Limb (tissue), 2 donors: ENCODE data around the gene ABTB2.
A peak's percentile ranks its signal among the peaks of the same experiment; 100 is the strongest.
"Not testable (repeated sequence)": the region's sequence is repeated elsewhere in the genome, so short reads cannot be mapped to it uniquely, and the experiment has no call there.

Source experiments
- DNase-seq, 2 donors: peaks; one replicate each; pipeline ENCODE4 v3.0.0-alpha.2; 2016; ENCODE audit errors: extremely low spot score in 2 of 2

Gene ABTB2

DNA sequence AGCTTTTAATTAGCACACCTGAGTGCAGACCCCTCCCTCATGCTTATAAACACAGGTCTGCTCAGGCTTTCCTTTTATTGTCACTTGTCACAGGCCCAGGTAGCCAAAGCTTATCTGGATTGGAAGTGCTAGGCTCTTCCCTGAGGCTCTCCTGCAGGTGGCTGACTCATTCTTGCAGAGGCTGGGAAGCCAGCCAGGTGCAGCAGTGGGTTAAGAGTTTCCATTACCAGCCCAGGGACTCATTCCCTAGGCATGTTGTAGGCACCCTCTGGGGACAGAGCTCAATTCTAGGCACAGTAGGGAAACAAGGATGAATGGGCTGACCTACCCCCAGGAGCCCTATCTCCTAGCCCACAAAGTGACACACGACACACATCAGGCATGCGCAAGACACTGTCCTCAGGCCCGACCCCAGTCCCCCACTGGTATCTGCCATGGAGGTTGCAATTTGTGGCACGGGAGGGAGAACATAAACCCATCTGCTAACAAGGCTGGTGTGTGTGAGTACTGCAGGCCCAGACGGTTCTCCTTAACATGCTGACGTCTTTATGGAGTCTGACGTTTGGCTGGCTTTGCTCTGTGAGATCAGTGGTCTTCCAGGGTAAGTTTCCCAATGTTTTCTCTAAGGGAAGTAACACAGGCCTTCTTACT is 94.2 kb downstream of the ABTB2 start:
- peak in 1 of 2 donors; percentile 47 for DNase-seq

DNA sequence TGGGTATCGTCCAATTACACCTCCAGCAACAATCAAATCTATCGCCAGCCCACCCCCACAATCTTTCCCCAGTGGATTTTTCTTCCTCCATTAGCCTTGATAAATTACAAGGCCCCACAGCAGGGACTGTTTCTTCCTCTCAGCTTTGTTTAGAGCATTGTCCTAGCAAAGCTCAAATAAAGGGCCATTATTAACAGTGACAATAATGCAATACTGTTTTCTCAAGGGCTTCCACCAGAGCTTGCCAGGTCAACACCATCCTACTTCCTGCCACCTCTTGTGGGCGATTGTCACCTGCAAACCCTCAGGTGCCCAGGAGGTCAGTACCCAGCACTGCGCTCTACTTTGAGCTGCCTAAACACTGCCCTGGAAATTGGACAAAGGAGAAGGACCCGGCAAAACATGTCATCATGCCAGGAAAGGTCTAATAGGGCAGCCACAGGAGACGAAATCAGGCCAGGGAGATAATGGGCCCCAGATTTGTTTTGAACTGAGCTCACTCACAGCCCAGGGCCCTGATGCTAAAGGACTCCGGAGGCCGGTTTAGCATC is 95.2 kb downstream of the ABTB2 start:
- DNase-seq = no peak

DNA sequence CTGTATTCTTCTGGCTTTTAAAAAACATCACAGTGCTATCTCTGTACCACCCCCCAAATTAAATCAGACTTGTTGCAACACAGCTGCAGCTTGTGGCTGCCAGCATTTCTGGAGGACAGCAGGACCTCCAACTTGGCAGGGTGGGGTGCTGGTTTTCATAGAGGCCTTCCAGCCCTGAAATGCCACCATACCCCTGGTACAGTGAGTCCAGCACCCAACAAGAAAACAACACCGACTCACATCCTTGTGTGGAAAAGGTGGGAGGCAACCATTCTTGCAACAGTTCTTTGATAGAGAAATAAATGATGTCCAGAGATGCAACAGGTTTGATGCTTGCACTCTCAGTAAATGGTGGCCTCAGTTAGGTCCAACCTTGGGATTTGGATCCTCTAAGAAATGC is 96.0 kb downstream of the ABTB2 start:
- DNase-seq = no peak

DNA sequence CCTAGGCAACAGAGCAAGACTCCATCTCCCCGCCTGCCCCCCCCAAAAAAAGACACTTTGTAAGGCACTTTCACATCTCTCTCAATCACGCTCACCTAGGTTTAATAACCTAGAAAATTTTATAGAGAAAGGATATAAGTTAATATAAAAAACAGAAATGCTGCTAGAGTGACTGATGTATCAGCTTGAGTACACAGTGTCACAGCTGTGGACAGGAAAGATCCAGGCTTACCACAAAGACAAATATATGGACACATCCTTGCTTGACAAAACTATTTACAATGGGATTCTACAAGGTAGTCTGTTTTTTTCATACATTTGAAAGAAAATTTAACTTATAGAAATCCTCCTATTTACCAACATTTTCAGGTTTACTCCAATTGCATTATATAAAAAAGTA is 96.7 kb downstream of the ABTB2 start:
- no peak for DNase-seq

DNA sequence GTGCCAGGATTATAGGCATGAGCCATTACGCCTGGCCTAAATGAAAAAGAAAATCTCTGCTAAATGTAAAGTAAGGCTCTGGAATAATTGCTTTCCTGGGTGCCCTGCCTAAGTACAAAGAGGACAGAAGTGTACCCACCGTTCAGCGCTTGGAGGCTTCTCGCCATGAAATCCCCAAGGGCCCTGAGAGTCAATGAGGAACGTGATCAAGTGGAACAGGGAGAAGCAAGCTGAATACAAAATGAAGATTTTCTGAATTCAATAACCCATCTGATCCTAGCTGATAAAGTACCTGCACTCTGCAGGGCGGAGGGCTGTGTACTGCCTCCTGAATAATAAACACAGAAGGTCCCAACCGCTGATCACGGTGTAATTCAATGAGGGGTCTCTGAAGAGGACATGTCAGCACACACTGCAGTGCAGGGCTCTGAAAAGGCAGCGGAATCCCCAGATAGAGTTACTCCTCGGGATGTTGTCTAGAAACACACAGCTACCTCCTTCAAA is 97.7 kb downstream of the ABTB2 start:
- DNase-seq = no peak

DNA sequence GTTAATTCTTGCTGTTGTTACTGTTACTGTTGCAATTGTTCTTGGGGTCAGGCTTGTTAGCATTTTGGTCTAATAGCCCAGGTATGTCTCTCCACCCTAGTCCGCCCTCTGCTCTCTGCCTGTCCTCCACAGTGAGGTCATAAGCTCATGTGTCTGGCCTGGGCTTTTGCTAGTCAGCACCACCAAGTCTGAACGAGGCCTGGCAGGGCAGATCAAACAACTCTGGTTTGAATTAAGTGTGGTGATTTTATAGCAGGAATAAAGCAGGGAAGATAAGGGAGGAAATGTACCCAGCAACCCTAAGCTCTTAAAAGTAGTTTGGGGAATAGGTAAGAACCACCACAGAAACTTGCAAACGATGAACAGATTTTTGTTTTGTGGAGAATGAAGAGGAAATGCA is 98.7 kb downstream of the ABTB2 start:
- DNase-seq = no peak

DNA sequence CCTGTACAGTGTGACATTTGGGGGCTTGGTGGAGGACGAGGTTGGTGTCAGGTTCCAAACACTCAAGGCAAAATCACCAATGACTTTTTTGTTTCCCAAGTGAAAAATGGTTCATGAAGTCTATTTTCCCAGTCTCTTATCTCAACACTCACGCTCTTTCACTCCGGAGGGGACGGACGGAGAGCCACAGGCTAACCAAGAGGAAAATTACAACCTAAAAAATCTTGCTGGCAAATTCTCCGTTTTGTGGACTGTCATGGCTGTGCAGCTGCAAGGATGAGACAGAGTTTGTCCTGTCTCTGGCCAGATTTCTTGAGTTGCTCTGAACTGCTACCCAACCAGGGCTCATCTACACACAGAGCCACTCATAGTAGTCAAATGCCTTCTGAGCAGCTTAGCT is 101.2 kb downstream of the ABTB2 start:
- DNase-seq = no peak

DNA sequence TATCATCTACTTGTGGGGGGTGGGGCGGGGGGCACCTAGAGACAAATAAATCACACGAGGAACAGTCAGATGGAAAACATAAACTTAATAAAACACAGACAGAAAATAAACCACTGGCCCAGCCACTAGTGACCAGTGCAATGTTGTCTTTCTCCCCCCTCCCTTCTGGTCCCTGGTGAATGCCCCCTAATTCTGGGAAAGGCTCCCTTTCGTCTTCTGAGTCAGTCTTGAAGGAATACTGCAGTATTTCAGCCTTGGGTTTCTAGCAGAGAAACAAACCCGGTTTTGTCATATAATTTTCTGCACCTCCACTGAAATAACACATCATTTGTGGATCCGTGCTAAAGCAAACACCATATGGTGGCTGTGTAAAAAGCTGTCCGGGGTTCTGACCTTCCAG is 101.7 kb downstream of the ABTB2 start:
- no peak for DNase-seq

DNA sequence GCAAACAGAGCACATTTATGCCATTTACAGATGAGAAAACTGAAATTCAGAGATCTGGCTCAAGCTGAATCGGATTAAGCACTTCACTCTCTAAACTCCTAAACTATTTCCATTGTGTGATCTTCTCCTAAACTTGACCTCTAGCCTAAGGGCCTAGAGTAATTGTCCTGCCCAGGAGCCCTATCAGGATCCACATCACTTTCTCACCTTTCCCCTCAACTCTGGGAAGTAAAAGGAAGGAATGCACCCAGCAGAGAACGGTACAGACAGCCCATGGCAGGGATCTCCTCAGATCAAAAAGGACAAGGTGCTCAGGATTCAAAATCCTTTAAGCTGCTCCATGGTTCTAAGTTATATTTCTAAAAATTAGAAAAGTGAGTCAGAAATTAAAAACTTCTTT is 102.7 kb downstream of the ABTB2 start:
- no peak for DNase-seq

DNA sequence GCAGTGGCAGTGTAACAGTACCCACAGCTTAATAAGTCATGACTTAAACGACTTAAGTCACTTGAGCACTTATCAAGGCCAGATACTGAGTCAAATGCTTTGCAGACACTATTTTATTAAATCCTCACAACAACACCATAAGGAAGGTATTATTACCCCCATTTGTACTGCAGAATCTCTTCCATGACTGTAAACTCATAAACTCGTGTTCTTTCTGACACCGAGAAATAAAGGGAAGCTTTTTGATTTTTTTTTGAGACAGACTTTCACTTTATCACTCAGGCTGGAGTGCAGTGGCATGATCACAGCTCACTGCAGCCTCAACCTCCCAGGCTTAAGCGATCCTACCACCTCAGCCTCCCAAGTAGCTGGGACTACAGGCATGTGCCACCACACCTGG is 103.8 kb downstream of the ABTB2 start:
- no peak for DNase-seq

DNA sequence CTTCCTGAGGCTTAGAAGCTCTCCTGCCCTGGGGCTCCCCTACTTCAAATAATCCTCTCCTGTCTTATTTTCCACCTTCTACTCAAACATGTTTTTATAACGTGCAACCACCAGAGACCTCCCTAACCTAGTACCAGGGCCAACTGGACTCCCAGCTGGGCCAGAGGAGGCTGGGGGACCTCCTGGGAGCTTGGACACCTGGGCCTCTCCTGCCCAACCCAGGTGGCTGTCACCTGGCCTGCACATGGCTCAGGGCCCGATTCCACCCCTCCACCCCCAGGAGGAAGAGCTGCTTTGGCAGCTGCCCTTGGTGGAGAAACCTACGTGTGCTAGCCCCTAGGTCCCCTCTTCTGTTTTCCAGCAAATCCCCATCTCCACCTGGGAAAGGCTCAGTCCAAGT is 105.2 kb downstream of the ABTB2 start:
- DNase-seq = no peak

DNA sequence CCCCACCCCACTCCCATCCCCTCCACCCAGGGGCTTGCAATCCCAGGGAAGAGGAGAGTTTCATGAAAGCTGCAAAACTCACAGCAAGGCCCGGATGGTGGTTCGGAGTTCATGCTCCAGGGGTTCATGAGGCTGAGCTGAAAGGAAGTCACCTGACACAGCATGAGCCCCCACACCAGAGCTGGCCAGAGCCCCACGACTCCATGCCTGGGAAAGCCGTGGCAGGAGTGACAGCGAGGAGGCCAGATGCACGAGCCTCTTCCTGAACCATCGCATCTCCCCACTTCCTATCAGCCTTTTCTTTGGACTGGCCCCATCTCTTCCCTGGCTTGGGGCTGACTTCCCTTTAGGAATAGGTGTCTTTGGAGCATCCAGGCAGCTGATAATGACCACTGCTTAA is 105.8 kb downstream of the ABTB2 start:
- no peak for DNase-seq

DNA sequence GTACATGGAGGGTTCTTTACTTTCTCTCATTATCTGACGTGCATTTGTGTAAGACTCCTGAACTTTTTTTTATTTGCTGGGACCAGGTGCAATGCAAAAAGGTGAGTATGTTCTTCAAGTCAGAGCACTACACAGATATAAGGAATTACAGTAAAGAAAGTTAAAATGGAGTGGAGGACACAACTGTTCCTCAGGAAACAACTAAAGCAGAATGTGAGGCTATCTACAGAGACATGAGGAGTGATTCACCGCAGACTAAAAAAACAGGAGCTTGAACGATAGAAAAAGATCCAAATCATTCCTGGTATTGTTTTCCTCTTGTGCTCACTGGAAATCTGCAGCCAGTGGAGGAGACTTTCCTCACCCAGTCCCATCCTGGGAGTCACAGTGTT is 106.2 kb downstream of the ABTB2 start:
- no peak for DNase-seq

DNA sequence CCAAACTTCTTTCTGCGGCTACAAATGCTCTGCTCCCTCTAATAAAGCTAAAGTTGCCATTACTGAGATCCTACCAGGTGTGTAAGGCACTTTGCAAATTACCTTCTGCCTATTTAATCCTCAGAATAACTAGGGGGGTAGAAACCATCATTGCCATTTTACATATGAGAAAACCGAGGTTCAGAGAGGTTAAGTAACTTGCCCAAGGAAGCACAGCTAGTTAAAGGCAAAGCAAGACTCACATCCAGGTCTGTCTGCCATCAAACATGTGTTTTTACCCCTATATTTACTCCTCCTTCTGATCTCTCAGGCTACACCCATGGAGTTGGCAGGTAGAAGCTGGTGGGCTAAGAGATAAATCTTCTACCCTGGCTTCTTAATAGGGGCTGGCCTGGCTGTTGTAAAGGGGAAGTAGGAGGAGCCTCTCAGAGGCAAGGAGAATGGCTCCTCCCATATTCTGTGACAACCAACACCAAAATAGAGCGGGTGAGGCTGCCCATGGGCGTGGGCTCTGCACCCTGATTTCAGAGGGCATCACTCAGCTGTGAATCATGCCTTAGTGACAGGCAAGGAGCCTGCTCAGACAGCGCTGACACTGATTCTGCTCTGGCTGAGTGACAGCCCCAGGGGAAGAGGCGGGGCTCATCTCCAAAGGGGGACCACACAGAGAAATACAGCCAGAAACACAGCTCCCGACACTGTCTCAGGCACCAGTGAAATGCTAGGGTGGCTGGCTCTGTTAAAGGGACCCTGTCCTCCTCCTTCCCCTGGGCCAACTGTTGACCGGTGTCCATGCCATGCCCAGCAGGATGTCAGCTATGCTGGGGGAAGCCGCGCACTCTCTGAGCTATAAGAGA is 106.8 kb downstream of the ABTB2 start:
- DNase-seq = peak in 1 of 2 donors; percentile 55

DNA sequence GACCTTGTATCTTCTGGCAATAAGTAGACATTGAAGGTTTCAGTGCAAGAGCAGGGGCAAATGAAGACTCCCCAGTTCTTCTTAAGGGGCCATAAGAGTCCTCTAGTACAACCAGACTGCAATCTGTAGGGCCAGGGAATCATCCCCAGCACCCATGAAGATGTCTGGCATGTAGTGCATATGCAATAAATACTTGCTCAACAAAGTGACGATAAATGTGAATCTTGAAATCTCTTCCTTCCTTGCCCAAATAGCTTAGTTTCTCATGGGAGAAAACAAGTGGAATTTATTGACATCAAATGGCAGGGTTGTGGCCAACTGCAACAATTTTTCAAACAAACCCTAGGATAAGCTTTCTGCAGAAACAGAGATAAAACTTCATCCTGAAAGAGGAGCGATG is 107.6 kb downstream of the ABTB2 start:
- no peak for DNase-seq

DNA sequence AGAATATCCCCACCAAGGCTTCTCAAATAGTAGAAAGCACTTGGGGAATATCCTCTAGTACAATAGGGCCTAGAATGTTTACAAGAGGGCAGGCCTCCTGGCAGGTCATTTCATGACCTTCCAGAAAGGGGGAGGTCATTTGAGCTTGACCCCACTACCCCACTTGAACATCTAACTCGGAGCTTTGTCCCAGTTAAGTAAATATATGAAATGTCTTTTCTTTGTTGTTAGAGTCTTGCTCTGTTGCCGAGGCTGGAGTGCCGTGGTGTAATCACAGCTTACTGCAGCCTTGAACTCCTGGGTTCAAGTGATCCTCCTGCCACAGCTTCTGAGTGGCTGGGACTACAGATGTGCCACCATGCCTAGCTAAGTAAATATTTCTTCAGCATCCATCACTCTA is 108.4 kb downstream of the ABTB2 start:
- no peak for DNase-seq

DNA sequence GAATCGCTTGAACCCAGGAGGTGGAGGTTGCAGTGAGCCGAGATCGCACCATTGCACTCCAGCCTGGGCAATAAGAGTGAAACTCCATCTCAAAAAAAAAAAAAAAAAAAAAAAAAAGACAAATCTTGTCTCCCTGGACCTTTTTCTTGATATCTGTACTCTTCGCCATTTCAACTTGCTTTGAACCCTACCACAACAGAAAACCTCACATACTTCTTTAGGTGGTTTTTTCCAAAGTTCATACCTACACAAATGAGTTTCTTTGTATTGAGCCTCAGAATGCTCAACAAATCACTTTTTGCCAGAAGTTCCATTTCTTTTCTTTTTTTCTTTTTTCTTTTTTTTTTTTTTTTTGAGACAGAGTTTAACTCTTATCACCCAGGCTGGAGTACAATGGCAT is 111.3 kb downstream of the ABTB2 start:
- DNase-seq = not testable (repeated sequence)

DNA sequence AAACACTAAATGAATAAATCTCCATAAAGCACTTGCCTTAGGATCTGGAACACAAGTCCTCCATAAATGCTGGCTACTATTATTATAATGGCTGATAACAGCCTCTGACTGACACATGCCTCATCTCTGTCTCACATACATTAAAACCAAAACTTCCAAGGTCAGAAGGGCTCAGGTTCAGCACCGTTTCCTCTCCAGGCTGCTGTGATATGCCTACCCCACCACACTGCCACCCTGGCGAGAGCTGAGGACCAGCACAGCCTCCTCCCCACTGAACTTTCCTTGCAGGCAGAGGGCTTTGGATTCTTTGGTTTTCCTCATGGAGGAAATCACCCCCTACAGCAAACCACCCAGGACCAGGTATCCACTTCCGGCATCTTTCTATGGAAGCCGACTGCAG is 112.8 kb downstream of the ABTB2 start:
- DNase-seq = no peak

DNA sequence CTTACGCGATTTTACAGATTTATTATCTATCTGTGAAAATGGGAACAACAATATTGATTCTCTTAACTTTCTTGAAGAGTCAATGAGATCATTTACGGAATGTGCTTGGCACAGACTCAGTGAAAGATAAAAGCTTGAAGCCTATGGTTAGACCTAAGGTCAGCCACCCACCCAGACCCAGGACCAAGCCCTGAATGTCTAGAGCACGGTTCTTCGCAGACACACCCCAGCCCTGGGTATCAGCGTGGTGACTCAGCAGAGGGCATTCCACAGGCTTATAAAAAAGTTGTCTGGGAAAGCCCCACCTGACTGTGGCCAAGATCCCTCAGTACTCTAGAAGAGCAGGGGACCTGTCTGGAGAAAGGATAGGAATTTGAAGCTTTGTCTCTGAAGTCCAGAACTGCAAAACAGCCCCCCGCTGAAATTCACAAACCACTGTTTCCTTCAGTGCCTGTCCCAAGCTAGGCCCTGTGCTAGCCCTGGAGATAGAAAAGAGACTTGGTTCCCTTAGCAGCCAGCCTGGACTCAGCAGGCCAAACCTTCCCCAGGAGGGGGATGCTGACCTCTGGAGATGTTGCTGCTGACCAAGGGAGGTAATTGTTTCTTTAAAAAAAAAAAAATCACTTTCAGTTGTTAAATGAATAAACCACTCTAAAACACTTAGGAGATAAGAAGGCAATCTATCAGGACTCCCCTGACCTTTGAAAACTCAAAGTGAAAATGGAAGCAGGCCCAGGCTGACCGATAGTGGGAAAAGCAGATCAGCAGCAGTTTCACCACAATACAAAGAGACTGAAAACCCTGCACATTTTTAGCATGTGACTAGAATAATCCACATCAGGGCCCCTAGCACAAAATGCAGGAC is 114.0 kb downstream of the ABTB2 start:
- no peak for DNase-seq

DNA sequence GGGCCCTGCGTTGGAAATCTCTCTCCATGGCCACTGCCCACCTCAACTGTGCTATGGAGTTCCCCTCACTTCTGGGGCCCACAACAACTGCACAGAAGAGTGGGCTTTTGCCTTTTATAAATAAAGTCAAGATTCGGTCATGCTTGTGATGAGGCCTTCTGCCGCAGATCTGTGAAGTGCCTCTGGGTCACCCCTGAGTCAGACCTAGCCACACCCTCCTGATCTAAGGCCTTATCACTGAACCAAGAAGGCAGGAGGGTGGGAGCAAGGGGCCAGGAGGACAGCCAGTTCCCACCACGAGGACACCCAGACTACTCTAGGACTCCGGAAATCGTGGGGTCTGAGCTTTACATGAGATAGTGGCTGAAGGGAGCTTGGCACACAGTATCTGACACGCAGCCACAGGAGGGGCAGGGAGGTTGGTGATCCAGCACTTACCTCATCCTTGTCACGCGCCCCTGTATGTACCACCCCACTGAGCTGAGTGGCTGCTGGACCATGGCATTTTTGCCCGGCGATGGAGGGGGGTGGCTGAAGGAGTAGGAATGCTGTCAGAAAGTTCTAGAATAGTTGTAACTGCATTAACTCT is 115.7 kb downstream of the ABTB2 start:
- DNase-seq = peak in 1 of 2 donors; percentile 9

DNA sequence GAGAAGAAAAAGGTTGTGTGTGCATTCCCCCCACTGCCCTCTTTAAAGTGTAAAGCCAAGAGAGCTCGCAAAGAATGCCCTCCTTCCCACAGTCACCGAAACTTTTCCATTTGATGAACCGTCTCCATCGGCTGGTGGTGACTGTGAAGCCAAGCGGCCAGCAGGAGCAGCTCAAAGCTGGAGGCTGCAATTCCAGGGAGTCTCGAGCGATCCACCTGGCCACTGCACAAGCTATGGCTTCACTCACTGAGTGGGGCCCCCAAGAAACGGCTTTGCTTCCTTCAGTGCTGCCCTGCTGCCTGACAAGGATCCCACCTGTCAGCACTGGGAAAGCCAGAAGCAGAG is 117.7 kb downstream of the ABTB2 start:
- DNase-seq = peak in 1 of 2 donors; percentile 34
